ENCODE results near the gene MGMT. TPM values are rescaled to one million over a fixed set of nuclear protein-coding genes. Genes with fewer than 3 reads are reported as not detected.

MGMT gene
- total RNA-seq, 6 experiments from 2014 or later: 8.9 to 18.0 (median 10.0) TPM

GRCh38 chr10:129793996-129794395 lies 327.0 kb downstream of the MGMT start:
- Mint-ChIP-seq H3K27ac (no peak overlapping the region), H3K4me1 (ENCODE audit: low read depth) (no peaks in the 10 kb centered on the region), H3K36me3 (ENCODE audit: low read depth) (peaks cover 5% of the 10 kb centered on the region; the same call in 1 of the 2 replicates), H3K4me3 (no peak overlapping the region), H3K27me3 (ENCODE audit: insufficient read depth) (peaks cover 2% of the 10 kb centered on the region; the same call in 1 of the 2 replicates), H3K9me3 (peaks cover 67% of the 10 kb centered on the region)
- no peak for TF ChIP-seq CTCF (IDR thresholded peaks at IDR 0.05)
- DNase-seq: no peak

- Mint-ChIP-seq H3K4me1 (ENCODE audit: low read depth) (no peaks in the 10 kb centered on the region), H3K4me3 (no peak overlapping the region), H3K36me3 (ENCODE audit: low read depth) (peaks cover 6% of the 10 kb centered on the region), H3K27me3 (ENCODE audit: insufficient read depth) (peaks cover 3% of the 10 kb centered on the region), H3K9me3 (peaks cover 46% of the 10 kb centered on the region), H3K27ac (no peak overlapping the region)
- no peak for TF ChIP-seq CTCF (IDR thresholded peaks at IDR 0.05)
- no peak for DNase-seq
Observed at GRCh38 chr10:129796710-129797420, 329.8 kb downstream of the MGMT start.

GRCh38 chr10:129799942-129800341 lies 332.9 kb downstream of the MGMT start:
- Mint-ChIP-seq H3K9me3 (peaks cover 44% of the 10 kb centered on the region), H3K27me3 (ENCODE audit: insufficient read depth) (peaks cover 1% of the 10 kb centered on the region; the same call in 1 of the 2 replicates)

GRCh38 chr10:129800796-129801340 lies 333.8 kb downstream of the MGMT start:
- no peak for DNase-seq
- peaks cover 39% of the 10 kb centered on the region for H3K9me3 Mint-ChIP-seq
- TF ChIP-seq CTCF (IDR thresholded peaks at IDR 0.05): no peak
- no peak overlapping the region for H3K27ac Mint-ChIP-seq
- no peak overlapping the region for H3K4me3 Mint-ChIP-seq
- H3K36me3 Mint-ChIP-seq (ENCODE audit: low read depth): peaks cover 5% of the 10 kb centered on the region
- H3K27me3 Mint-ChIP-seq (ENCODE audit: insufficient read depth): peaks cover 1% of the 10 kb centered on the region; the same call in 1 of the 2 replicates
- no peaks in the 10 kb centered on the region for H3K4me1 Mint-ChIP-seq (ENCODE audit: low read depth)

More at GRCh38 chr10:129799942-129800341, 332.9 kb downstream of the MGMT start:
- H3K36me3 Mint-ChIP-seq (ENCODE audit: low read depth): peaks cover 10% of the 10 kb centered on the region
- no peak overlapping the region for H3K27ac Mint-ChIP-seq
- no peak for TF ChIP-seq CTCF (IDR thresholded peaks at IDR 0.05)
- no peaks in the 10 kb centered on the region for H3K4me1 Mint-ChIP-seq (ENCODE audit: low read depth)
- H3K4me3 Mint-ChIP-seq: no peak overlapping the region
- no peak for DNase-seq

- Mint-ChIP-seq H3K9me3 (peaks cover 66% of the 10 kb centered on the region), H3K27ac (no peak overlapping the region), H3K4me1 (ENCODE audit: low read depth) (no peaks in the 10 kb centered on the region), H3K36me3 (ENCODE audit: low read depth) (peaks cover 4% of the 10 kb centered on the region), H3K27me3 (ENCODE audit: insufficient read depth) (peaks cover 2% of the 10 kb centered on the region; the same call in 1 of the 2 replicates), H3K4me3 (no peak overlapping the region)
- TF ChIP-seq CTCF (IDR thresholded peaks at IDR 0.05): no peak
- DNase-seq: no peak
Observed at GRCh38 chr10:129807211-129807610, 340.2 kb downstream of the MGMT start.

All from HFFc6 (cell line).